ENCODE data around the gene RAB21. TPM values are rescaled to one million over a fixed set of nuclear protein-coding genes. Genes with fewer than 3 reads are reported as not detected.

Gene RAB21
- total RNA-seq, 1 donor from 2014 or later = 31.4 TPM

DNA sequence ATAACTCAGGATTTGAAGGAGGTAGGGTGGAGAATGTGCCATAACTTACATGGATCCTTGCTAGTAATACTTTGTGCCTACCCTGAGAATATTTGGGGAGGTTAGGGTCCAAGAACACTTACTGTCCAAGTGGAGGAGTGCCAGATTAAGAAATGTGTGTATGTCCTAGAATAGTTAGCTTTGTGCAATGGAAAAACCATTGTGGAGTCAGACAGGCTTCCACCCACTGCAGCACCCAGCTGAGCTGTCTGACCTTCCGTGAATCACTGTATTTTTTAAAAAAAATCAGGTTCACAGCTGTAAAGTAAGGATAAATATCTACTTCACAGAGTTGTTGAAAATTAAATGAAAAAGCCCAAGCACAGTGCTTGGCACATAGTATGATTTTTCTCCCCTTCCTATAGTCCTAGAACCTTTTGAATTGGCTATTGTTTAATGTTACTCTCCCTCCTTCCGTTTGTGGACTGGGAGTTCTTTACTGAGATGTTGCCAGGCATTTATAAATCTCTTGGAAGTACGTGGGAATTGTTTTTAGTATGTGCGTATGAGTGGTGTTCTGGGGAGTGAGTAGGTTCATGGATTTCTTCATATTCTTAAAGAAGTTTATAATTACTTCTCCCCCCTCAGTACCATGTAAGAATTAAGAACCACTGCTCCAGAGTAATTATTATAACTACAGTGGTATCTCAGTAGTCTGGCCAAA lies 9.2 kb downstream of the RAB21 start:
- Histone ChIP-seq H4K20me1 (ENCODE audit: low read depth) (peaks cover 35% of the 10 kb centered on the region), H3K9ac (no peak overlapping the region), H3K4me1 (no peaks in the 10 kb centered on the region), H3F3A (ENCODE audit: low read depth) (no peaks in the 10 kb centered on the region), H3K4me2 (no peak overlapping the region), H3K27me3 (no peaks in the 10 kb centered on the region), H3K79me2 (ENCODE audit: low read depth) (peaks cover 100% of the 10 kb centered on the region), H3K9me3 (ENCODE audit: low read depth) (no peaks in the 10 kb centered on the region), H3K36me3 (no peaks in the 10 kb centered on the region), H3K27ac (no peak overlapping the region), H2AFZ (replicated peaks) (no peak overlapping the region), H3K4me3 (no peak overlapping the region)
- TF ChIP-seq EZH2 (IDR thresholded peaks at IDR 0.05) = no peak
- TF ChIP-seq CTCF (IDR thresholded peaks at IDR 0.05) = no peak
- no peak for TF ChIP-seq EZH2phosphoT487 (IDR thresholded peaks at IDR 0.05)
- H3K9me3 Mint-ChIP-seq = peaks cover 52% of the 10 kb centered on the region
- H3K27me3 Mint-ChIP-seq (ENCODE audit: insufficient read depth, low read depth) = no peaks in the 10 kb centered on the region
- no peaks in the 10 kb centered on the region for H3K4me1 Mint-ChIP-seq
- DNase-seq (ENCODE audit: low spot score) = no peak
- no peak overlapping the region for H3K27ac Mint-ChIP-seq
- H3K36me3 Mint-ChIP-seq = peaks cover 55% of the 10 kb centered on the region
- no peak overlapping the region for H3K4me3 Mint-ChIP-seq

DNA sequence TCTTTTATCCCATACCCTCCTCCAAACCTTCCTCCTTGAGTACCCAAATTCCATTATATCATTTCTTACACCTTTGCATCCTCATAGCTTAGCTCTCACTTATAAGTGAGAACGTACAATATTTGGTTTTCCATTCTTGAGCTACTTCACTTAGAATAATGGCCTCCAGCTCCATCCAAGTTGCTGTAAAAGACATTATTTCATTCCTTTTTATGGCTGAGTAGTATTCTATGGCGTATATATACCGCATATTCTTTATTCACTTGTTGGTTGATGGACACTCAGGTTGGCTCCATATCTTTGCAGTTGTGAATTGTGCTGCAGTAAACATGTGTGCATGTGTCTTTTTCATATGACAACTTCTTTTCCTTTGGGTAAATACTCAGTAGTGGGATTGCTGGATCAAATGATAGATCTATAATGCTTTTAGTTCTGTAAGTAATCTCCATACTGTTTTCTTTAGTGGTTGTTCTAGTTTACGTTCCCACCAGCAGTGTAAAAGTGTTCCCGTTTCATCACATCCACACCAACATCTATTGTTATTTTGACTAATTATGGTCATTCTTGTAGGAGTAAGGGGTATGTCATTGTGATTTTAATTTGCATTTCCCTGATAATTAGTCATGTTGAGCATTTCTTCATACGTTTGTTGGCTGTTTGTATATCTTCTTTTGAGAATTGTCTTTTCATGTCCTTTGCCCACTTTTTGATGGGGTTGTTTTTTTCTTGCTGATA lies 10.1 kb downstream of the RAB21 start:
- peaks cover 42% of the 10 kb centered on the region for H3K9me3 Mint-ChIP-seq
- no peak overlapping the region for H3K4me3 Mint-ChIP-seq
- TF ChIP-seq EZH2 (IDR thresholded peaks at IDR 0.05) (no peak), CTCF (IDR thresholded peaks at IDR 0.05) (no peak), EZH2phosphoT487 (IDR thresholded peaks at IDR 0.05) (no peak)
- no peaks in the 10 kb centered on the region for H3K27me3 Mint-ChIP-seq (ENCODE audit: insufficient read depth, low read depth)
- Histone ChIP-seq H2AFZ (replicated peaks) (no peak overlapping the region), H3K4me3 (no peak overlapping the region), H3K4me2 (no peak overlapping the region), H3F3A (ENCODE audit: low read depth) (no peaks in the 10 kb centered on the region), H3K79me2 (ENCODE audit: low read depth) (peaks cover 100% of the 10 kb centered on the region), H4K20me1 (ENCODE audit: low read depth) (peaks cover 41% of the 10 kb centered on the region), H3K36me3 (no peaks in the 10 kb centered on the region), H3K9me3 (ENCODE audit: low read depth) (no peaks in the 10 kb centered on the region), H3K9ac (no peak overlapping the region), H3K27me3 (no peaks in the 10 kb centered on the region), H3K27ac (no peak overlapping the region), H3K4me1 (no peaks in the 10 kb centered on the region)
- H3K27ac Mint-ChIP-seq = no peak overlapping the region
- peaks cover 49% of the 10 kb centered on the region for H3K36me3 Mint-ChIP-seq
- H3K4me1 Mint-ChIP-seq = no peaks in the 10 kb centered on the region
- no peak for DNase-seq (ENCODE audit: low spot score)

DNA sequence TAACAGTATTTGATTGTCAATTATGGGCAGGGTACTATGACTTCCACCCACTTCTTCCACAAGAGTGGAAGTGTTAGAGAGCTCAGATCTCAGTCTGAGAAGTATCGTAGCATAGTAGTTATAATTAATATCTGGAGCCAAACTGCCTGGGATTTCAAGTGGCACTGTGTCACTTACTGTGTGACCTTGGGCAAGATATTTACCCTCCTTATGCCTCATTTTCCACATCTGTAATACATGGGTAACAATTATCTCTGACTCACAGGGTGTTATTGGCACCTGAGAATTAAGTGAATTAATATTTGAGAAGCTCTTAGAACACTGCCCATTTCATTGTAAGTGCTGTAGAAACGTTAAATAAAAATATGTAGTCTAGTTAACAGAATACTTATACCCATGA lies 11.5 kb downstream of the RAB21 start:
- DNase-seq (ENCODE audit: low spot score) = no peak
- H3K27me3 Mint-ChIP-seq (ENCODE audit: insufficient read depth, low read depth) = no peaks in the 10 kb centered on the region
- Histone ChIP-seq H3K79me2 (ENCODE audit: low read depth) (peaks cover 99% of the 10 kb centered on the region), H3F3A (ENCODE audit: low read depth) (no peaks in the 10 kb centered on the region), H2AFZ (replicated peaks) (no peak overlapping the region), H3K9me3 (ENCODE audit: low read depth) (no peaks in the 10 kb centered on the region), H3K4me1 (no peaks in the 10 kb centered on the region), H3K27me3 (no peaks in the 10 kb centered on the region), H3K9ac (no peak overlapping the region), H3K36me3 (peaks cover 5% of the 10 kb centered on the region), H3K27ac (no peak overlapping the region), H3K4me2 (no peak overlapping the region), H4K20me1 (ENCODE audit: low read depth) (peaks cover 41% of the 10 kb centered on the region), H3K4me3 (no peak overlapping the region)
- no peak overlapping the region for H3K4me3 Mint-ChIP-seq
- no peaks in the 10 kb centered on the region for H3K4me1 Mint-ChIP-seq
- no peak overlapping the region for H3K27ac Mint-ChIP-seq
- peaks cover 30% of the 10 kb centered on the region for H3K9me3 Mint-ChIP-seq
- H3K36me3 Mint-ChIP-seq = peaks cover 46% of the 10 kb centered on the region
- TF ChIP-seq EZH2 (IDR thresholded peaks at IDR 0.05) = no peak
- no peak for TF ChIP-seq EZH2phosphoT487 (IDR thresholded peaks at IDR 0.05)
- TF ChIP-seq CTCF (IDR thresholded peaks at IDR 0.05) = no peak

All from neural progenitor cell (in vitro differentiated cells).